Measurements from ENCODE around the gene H2AZ1. TPM values are rescaled to one million over a fixed set of nuclear protein-coding genes. Genes with fewer than 3 reads are reported as not detected.

Gene H2AZ1
- total RNA-seq, 4 donors from 2014 or later = 75.4 to 107 (median 81.4) TPM

GRCh38 chr4:99934891-99935290, 15.2 kb downstream of the H2AZ1 start:
- TF ChIP-seq, protein P1, sequence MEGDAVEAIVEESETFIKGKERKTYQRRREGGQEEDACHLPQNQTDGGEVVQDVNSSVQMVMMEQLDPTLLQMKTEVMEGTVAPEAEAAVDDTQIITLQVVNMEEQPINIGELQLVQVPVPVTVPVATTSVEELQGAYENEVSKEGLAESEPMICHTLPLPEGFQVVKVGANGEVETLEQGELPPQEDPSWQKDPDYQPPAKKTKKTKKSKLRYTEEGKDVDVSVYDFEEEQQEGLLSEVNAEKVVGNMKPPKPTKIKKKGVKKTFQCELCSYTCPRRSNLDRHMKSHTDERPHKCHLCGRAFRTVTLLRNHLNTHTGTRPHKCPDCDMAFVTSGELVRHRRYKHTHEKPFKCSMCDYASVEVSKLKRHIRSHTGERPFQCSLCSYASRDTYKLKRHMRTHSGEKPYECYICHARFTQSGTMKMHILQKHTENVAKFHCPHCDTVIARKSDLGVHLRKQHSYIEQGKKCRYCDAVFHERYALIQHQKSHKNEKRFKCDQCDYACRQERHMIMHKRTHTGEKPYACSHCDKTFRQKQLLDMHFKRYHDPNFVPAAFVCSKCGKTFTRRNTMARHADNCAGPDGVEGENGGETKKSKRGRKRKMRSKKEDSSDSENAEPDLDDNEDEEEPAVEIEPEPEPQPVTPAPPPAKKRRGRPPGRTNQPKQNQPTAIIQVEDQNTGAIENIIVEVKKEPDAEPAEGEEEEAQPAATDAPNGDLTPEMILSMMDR (IDR thresholded peaks at IDR 0.05) = no peak
- no peak for TF ChIP-seq POLR2A (IDR thresholded peaks at IDR 0.05)
- TF ChIP-seq EP300 (IDR thresholded peaks at IDR 0.05) = no peak

GRCh38 chr4:99927566-99927965, 22.5 kb downstream of the H2AZ1 start:
- DNase-seq (ENCODE audit: low spot score in 2 of 2) = no peak
- Histone ChIP-seq H3K36me3 (peaks cover 0 to 29% (median 0%) of the 10 kb centered on the region in 3 donors), H3K4me3 (no peak overlapping the region), H3K27me3 (no peaks in the 10 kb centered on the region), H3K4me1 (no peaks in the 10 kb centered on the region), H3K27ac (no peak overlapping the region), H3K9me3 (no peaks in the 10 kb centered on the region)
- WGBS, 2 donors = 71 to 87% methylated on average over 2 of the region's 2 CpGs
- TF ChIP-seq EP300 (IDR thresholded peaks at IDR 0.05) = no peak
- no peak for TF ChIP-seq POLR2A (IDR thresholded peaks at IDR 0.05)
- TF ChIP-seq, protein P1 (IDR thresholded peaks at IDR 0.05) = no peak

More at GRCh38 chr4:99934891-99935290, 15.2 kb downstream of the H2AZ1 start:
- Histone ChIP-seq H3K4me1 (no peaks in the 10 kb centered on the region), H3K9me3 (peaks cover 0 to 29% (median 10%) of the 10 kb centered on the region in 4 donors), H3K36me3 (peaks cover 0 to 45% (median 0%) of the 10 kb centered on the region in 3 donors), H3K27me3 (no peaks in the 10 kb centered on the region), H3K27ac (no peak overlapping the region), H3K4me3 (no peak overlapping the region)
- DNase-seq (ENCODE audit: low spot score in 2 of 2) = no peak

DNA sequence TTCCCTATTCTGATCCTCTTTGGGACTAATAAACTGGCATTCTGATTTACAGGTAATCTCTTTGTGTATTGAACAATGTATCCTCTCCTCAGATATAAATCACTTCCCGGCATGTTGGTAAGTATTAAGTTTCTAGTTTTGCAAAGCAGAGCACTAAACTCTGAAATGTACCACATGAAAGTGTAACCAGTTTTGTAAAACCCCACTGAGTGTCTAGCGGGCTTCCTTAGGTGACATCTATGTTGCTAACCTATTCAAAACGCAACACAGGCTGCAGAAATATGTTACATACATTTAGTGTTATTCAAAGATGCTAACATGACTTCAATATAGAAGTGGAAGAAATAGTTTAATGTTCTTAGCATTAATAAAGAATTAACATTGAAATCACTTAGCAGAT, 28.9 kb downstream of the H2AZ1 start:
- H3K9me3 ChIP-seq = peaks cover 0 to 7% (median 0%) of the 10 kb centered on the region in 4 donors
- peaks cover 0 to 51% (median 0%) of the 10 kb centered on the region in 3 donors for H3K36me3 ChIP-seq
- H3K27ac ChIP-seq = no peak overlapping the region
- WGBS, 2 donors = 95 to 97% methylated on average over 3 of the region's 3 CpGs
- TF ChIP-seq, protein P1 (IDR thresholded peaks at IDR 0.05) = no peak
- TF ChIP-seq EP300 (IDR thresholded peaks at IDR 0.05) = no peak
- no peak for TF ChIP-seq POLR2A (IDR thresholded peaks at IDR 0.05)
- DNase-seq (ENCODE audit: low spot score in 2 of 2) = no peak
- H3K27me3 ChIP-seq = no peaks in the 10 kb centered on the region
- H3K4me3 ChIP-seq = no peak overlapping the region
- no peaks in the 10 kb centered on the region for H3K4me1 ChIP-seq

DNA sequence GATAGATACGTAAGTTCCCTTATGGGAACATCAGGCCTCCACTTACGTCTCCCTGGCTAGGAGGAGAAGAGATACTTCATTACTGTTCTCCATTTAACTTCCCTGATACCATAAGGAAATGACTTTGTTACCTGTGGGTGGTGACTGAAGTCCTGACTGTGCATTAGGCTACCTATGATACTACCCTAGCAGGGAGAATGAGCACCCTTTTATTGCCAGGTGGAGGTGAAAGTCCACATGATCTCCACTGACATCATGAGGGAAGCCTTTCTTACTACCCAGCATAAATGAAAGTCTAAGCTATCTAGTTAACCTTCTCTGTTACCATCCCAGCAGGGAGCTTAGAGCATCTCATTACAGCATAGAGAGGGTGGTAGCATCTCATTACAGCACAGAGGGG, 31.4 kb downstream of the H2AZ1 start:
- no peak overlapping the region for H3K4me3 ChIP-seq
- H3K9me3 ChIP-seq = peaks cover 0 to 7% (median 0%) of the 10 kb centered on the region in 4 donors
- WGBS, 2 donors = 89 to 92% methylated on average over 2 of the region's 2 CpGs
- no peak overlapping the region for H3K27ac ChIP-seq
- H3K27me3 ChIP-seq = no peaks in the 10 kb centered on the region
- H3K36me3 ChIP-seq = peaks cover 0 to 63% (median 3%) of the 10 kb centered on the region in 3 donors
- TF ChIP-seq POLR2A (IDR thresholded peaks at IDR 0.05) (no peak), EP300 (IDR thresholded peaks at IDR 0.05) (no peak)
- TF ChIP-seq, protein P1 (IDR thresholded peaks at IDR 0.05) = no peak
- DNase-seq (ENCODE audit: low spot score in 2 of 2) = no peak
- no peaks in the 10 kb centered on the region for H3K4me1 ChIP-seq

DNA sequence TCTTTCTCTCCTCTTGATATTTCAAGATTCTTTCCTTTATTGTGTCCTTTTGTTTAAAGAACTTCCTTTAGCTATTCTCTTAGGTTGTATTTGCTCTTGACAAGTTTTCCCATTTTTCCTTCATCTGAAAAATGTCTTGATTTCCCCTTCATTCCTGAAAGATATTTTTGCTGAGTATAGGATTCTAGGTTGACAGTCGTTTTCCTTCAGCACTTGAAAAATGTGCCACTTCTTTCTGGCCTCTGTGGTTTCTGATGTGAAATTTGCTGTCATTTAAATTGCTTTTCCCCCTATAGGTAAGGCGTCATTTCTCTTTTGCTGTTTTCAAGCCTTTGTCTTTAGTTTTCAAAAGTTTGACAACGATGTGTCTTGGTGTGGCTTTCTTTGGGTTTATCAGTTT, 32.5 kb downstream of the H2AZ1 start:
- Histone ChIP-seq H3K27ac (no peak overlapping the region), H3K4me3 (no peak overlapping the region), H3K4me1 (no peaks in the 10 kb centered on the region), H3K36me3 (peaks cover 0 to 58% (median 4%) of the 10 kb centered on the region in 3 donors), H3K27me3 (no peaks in the 10 kb centered on the region), H3K9me3 (peaks cover 0 to 7% (median 0%) of the 10 kb centered on the region in 4 donors)
- 94 to 96% methylated on average over 3 of the region's 3 CpGs for WGBS, 2 donors
- no peak for DNase-seq (ENCODE audit: low spot score in 2 of 2)
- TF ChIP-seq POLR2A (IDR thresholded peaks at IDR 0.05) (no peak), EP300 (IDR thresholded peaks at IDR 0.05) (no peak)

DNA sequence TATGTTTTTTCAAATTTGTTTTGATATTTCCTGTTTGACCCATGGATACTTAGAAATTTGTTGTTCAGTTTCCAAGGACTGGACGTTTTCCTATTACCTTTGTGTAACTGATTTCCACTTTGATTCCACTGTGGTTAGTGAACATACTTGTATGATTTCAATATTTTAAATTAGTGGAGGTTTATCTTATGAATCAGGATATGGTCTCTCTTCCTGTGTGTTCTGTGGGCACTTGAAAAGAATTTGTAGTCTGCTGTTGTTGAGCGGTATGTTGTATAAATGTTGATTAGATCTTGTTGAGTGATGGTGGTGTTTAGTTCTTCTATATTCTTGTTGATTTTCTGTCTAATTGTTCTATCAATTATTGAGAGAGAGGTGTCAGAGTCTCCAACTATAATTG, 34.6 kb downstream of the H2AZ1 start:
- DNase-seq (ENCODE audit: low spot score in 2 of 2) = no peak
- Histone ChIP-seq H3K4me3 (no peak overlapping the region), H3K27ac (no peak overlapping the region), H3K36me3 (peaks cover 0 to 47% (median 4%) of the 10 kb centered on the region in 3 donors), H3K4me1 (no peaks in the 10 kb centered on the region), H3K9me3 (peaks cover 0 to 7% (median 0%) of the 10 kb centered on the region in 4 donors), H3K27me3 (no peaks in the 10 kb centered on the region)
- 92 to 98% methylated on average over 2 of the region's 2 CpGs for WGBS, 2 donors
- TF ChIP-seq, protein P1 (IDR thresholded peaks at IDR 0.05) = no peak
- TF ChIP-seq POLR2A (IDR thresholded peaks at IDR 0.05) (no peak), EP300 (IDR thresholded peaks at IDR 0.05) (no peak)
